K562 (cell line): Measurements from ENCODE around the gene PKHD1. TPM values are rescaled to one million over a fixed set of nuclear protein-coding genes. Genes with fewer than 3 reads are reported as not detected.

Experiments used
- CEBPZ ChIP-seq: fragments of 150-350 bp; IDR thresholded peaks from 2 replicates; pipeline ENCODE4 v1.6.1; 2014; ENCODE audit warnings: low read depth, mild to moderate bottlenecking, low read length, borderline replicate concordance
- HNRNPLL ChIP-seq: fragments of 200-400 bp; formaldehyde crosslinking; IDR thresholded peaks from 2 replicates; pipeline ENCODE4 v1.6.1; 2017; ENCODE audit warnings: low read length, low read depth, mild to moderate bottlenecking; ENCODE audit not compliant: poor library complexity, severe bottlenecking
- NCOA4 ChIP-seq: fragments of 450-650 bp; IDR thresholded peaks from 2 replicates; pipeline ENCODE4 v1.6.1; 2018; ENCODE audit warnings: mild to moderate bottlenecking; ENCODE audit not compliant: partially characterized antibody
- SRSF7 ChIP-seq: fragments of 200-400 bp; formaldehyde crosslinking; optimal IDR thresholded peaks from 2 replicates; pipeline ENCODE3; 2017; ENCODE audit warnings: mild to moderate bottlenecking, low read depth, low read length
- WHSC1 ChIP-seq: IDR thresholded peaks from one replicate; pipeline ENCODE4 v1.6.1; 2012; ENCODE audit warnings: low read length, control low read depth, inconsistent platforms
- ZNF384 ChIP-seq: IDR thresholded peaks from 2 replicates; pipeline ENCODE4 v1.6.1; 2012; ENCODE audit warnings: low read depth, low read length, improper control_type of control experiment
- ZNF592 ChIP-seq: fragments of 450-650 bp; IDR thresholded peaks from 2 replicates; pipeline ENCODE4 v1.6.1; 2017; ENCODE audit warnings: antibody characterized with exemption, mild to moderate bottlenecking
- ZNF644 ChIP-seq: fragments of 200-800 bp; sonication (Bioruptor generic); IDR thresholded peaks from 2 replicates; pipeline ENCODE4 v1.6.1; 2016; ENCODE audit warnings: low read depth, missing genetic modification characterization, missing compliant biosample characterization
- polyA plus RNA-seq, 8 experiments: library from polyadenylated mRNA; depleted of rRNA in 4 of 8; stranded (reverse) in 5 of 8; unstranded in 3 of 8; fragments of >200 nt; fragmentation: Nextera tagmentation in 2 of 8; fragmentation: Illumina TruSeq in 1 of 8; extraction: Ambion mirVana in 2 of 8; extraction: Trizol in 1 of 8; gene quantifications; 2 replicates each; pipeline versions ENCODE4 v1.2.1 to v1.2.3, GENCODE V29; 2011 to 2014; ENCODE audit warnings: inconsistent platforms in 1 of 8, missing spikeins in 1 of 8
- total RNA-seq, 7 experiments: library from RNA; depleted of rRNA in 6 of 7; stranded (reverse); fragments of >200 nt in 6 of 7; fragmentation: Illumina TruSeq in 2 of 7; extraction: Trizol in 2 of 7; gene quantifications; 2 replicates each; pipeline versions ENCODE4 v1.2.1 to v1.2.3, GENCODE V29; 2011 to 2021; ENCODE audit warnings: low replicate concordance in 1 of 7
- TF ChIP-seq, protein P1 (sequence below): fragments of 250-450 bp; sonication (Bioruptor Pico); IDR thresholded peaks from 2 replicates; pipeline ENCODE4 v1.4.0; 2020; ENCODE audit warnings: mild to moderate bottlenecking, moderate library complexity
- TF ChIP-seq, protein P2 (sequence below): fragments of 250-450 bp; sonication (Bioruptor Pico); IDR thresholded peaks from 2 replicates; pipeline ENCODE4 v1.4.0; 2020

The PKHD1 gene
- total and polyA plus RNA-seq, 9 of the 15 experiments (the other 6 are each of a cell fraction or from before 2014, with no cell fraction given): 0.01 to 0.04 (median 0.01) TPM; not detected in 6

DNA sequence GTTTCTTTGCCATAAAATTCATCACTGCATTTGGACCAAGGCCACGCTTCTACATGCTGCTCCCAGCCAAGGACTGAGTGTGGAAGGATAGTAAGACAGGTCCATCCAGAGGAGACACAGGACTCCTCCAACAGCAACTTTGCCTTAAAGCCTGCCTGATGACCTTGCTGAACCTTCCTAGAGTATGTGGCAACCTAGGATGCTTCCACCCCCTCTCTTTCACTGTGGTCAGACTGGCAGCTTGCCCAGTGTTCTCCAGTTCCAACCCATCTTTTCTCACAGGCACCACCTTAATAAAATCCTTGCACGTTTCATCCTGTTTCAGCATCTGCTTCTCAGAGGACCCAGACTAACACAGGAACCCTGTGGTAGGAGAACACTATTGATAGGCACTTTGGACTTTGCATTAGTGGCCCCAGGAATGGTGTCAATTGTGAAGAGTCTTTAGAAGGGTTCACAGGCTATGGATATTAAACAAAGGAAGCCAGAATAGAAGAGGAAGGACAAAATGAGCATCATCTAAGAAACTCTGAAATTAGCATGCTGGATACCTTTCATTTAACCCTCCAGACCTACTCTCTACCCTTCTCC is 2.4 kb upstream of the PKHD1 start (continued):
- TF ChIP-seq ZNF592 (no peak), WHSC1 (no peak), HNRNPLL (no peak), NCOA4 (no peak), ZNF384 (no peak), SRSF7 (no peak), CEBPZ (no peak), ZNF644 (tag) (no peak)
- TF ChIP-seq, protein P1, sequence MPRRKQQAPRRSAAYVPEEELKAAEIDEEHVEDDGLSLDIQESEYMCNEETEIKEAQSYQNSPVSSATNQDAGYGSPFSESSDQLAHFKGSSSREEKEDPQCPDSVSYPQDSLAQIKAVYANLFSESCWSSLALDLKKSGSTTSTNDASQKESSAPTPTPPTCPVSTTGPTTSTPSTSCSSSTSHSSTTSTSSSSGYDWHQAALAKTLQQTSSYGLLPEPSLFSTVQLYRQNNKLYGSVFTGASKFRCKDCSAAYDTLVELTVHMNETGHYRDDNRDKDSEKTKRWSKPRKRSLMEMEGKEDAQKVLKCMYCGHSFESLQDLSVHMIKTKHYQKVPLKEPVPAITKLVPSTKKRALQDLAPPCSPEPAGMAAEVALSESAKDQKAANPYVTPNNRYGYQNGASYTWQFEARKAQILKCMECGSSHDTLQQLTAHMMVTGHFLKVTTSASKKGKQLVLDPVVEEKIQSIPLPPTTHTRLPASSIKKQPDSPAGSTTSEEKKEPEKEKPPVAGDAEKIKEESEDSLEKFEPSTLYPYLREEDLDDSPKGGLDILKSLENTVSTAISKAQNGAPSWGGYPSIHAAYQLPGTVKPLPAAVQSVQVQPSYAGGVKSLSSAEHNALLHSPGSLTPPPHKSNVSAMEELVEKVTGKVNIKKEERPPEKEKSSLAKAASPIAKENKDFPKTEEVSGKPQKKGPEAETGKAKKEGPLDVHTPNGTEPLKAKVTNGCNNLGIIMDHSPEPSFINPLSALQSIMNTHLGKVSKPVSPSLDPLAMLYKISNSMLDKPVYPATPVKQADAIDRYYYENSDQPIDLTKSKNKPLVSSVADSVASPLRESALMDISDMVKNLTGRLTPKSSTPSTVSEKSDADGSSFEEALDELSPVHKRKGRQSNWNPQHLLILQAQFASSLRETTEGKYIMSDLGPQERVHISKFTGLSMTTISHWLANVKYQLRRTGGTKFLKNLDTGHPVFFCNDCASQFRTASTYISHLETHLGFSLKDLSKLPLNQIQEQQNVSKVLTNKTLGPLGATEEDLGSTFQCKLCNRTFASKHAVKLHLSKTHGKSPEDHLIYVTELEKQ (CRISPR knock-in tag): no peak
- TF ChIP-seq, protein P2, sequence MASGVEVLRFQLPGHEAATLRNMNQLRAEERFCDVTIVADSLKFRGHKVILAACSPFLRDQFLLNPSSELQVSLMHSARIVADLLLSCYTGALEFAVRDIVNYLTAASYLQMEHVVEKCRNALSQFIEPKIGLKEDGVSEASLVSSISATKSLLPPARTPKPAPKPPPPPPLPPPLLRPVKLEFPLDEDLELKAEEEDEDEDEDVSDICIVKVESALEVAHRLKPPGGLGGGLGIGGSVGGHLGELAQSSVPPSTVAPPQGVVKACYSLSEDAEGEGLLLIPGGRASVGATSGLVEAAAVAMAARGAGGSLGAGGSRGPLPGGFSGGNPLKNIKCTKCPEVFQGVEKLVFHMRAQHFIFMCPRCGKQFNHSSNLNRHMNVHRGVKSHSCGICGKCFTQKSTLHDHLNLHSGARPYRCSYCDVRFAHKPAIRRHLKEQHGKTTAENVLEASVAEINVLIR: no peak
